ENCODE results near the gene UBE2N.

DNA sequence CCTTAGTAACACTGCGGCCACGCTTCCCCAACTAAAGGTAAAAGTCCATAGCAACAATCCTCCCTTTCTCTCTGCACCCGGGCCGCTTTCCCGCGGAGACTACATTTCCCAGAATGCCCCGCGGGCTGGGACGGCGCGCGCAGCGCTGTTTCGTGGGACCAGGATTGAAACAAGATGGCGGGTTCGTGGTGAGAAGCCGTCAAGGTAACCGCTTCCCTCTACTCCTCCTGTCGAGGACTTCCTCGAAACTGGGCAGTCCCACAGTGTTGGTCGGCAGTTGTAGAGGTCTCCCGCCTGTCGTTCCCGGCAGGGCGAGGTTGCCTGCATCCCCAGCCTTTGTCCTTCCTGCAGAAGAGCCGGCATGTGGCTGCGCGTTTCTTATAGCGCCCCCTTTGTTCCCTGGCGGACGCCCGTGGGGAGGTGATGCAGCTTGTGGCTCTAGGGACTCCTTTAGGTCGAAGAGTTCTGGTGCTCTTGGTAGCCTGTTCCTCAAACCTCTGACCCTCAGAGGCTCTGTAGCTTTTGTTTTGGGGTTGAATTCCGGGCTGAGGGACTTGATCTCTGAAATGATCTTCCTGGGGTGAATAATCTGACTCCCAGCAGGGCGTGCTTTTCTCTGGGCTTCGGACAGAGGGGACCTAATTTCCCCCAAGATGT is 25.7 kb upstream of the UBE2N start, which contains the start of gene MRPL42:
- TF ChIP-seq, protein P1, sequence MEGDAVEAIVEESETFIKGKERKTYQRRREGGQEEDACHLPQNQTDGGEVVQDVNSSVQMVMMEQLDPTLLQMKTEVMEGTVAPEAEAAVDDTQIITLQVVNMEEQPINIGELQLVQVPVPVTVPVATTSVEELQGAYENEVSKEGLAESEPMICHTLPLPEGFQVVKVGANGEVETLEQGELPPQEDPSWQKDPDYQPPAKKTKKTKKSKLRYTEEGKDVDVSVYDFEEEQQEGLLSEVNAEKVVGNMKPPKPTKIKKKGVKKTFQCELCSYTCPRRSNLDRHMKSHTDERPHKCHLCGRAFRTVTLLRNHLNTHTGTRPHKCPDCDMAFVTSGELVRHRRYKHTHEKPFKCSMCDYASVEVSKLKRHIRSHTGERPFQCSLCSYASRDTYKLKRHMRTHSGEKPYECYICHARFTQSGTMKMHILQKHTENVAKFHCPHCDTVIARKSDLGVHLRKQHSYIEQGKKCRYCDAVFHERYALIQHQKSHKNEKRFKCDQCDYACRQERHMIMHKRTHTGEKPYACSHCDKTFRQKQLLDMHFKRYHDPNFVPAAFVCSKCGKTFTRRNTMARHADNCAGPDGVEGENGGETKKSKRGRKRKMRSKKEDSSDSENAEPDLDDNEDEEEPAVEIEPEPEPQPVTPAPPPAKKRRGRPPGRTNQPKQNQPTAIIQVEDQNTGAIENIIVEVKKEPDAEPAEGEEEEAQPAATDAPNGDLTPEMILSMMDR (IDR thresholded peaks at IDR 0.05 in 4 of 5, conservative IDR thresholded peaks at IDR 0.05 in 1 of 5): peak; percentile 54 to 85 (median 68)
- TF ChIP-seq POLR2A (IDR thresholded peaks at IDR 0.05): peak; percentile 50 to 67

All from gastrocnemius medialis (tissue), 4 donors.